SK-N-SH (cell line): Measurements from ENCODE around the gene SNX11. TPM values are rescaled to one million over a fixed set of nuclear protein-coding genes. Genes with fewer than 3 reads are reported as not detected.

Experiments used
- CTCF ChIA-PET: fragments of 300-600, 350-600 bp; formaldehyde crosslinking; extraction: SDS; loops from one replicate; lab custom pipeline; 2021; lab: Yijun Ruan, JAX
- POLR2A ChIA-PET: fragments of 350-600 bp; sonication (Branson Sonifier 250); formaldehyde crosslinking; extraction: SDS; loops from one replicate; lab custom pipeline; 2020; ENCODE audit warnings: antibody characterized with exemption, inconsistent platforms; lab: Yijun Ruan, JAX
- DNase-seq: peaks from one replicate; pipeline ENCODE4 v3.0.0; 2012
- H2AFZ ChIP-seq: fragments of 200-600 bp; sonication (generic); 2 replicates; pipeline ENCODE4 v1.8.1; 2016; ENCODE audit warnings: antibody characterized with exemption, mild to moderate bottlenecking, low read depth
- H3F3A ChIP-seq: fragments of 200-600 bp; sonication (generic); replicated peaks from 2 replicates; pipeline ENCODE3; 2016; ENCODE audit warnings: antibody characterized with exemption, mild to moderate bottlenecking; ENCODE audit not compliant: insufficient read depth
- H3K27ac ChIP-seq, 2 experiments: fragments of 200-500 bp in 1 of 2; fragments of 200-600 bp in 1 of 2; sonication (Bioruptor generic) in 1 of 2; sonication (generic), shearing (Covaris generic) in 1 of 2; 2 replicates each; pipeline versions ENCODE4 v1.5.1 to v1.6.1; 2014 to 2016; ENCODE audit warnings: low read depth in 2 of 2, inconsistent platforms in 1 of 2, low read length in 1 of 2, mild to moderate bottlenecking in 1 of 2, mixed read lengths in 1 of 2
- H3K27me3 ChIP-seq: fragments of 200-600 bp; sonication (generic), shearing (Covaris generic); 2 replicates; pipeline ENCODE4 v1.6.1; 2016; ENCODE audit warnings: mixed run types; ENCODE audit not compliant: insufficient read depth
- H3K36me3 ChIP-seq, 2 experiments: fragments of 200-500 bp in 1 of 2; fragments of 200-600 bp in 1 of 2; sonication (Bioruptor generic) in 1 of 2; sonication (generic) in 1 of 2; replicated peaks in 1 of 2; 2 replicates each; pipeline versions ENCODE3 to v1.5.1; 2014 to 2016; ENCODE audit warnings: low read length in 1 of 2, mild to moderate bottlenecking in 1 of 2; ENCODE audit not compliant: insufficient read depth in 2 of 2, control insufficient read depth in 1 of 2
- H3K4me1 ChIP-seq, 2 experiments: fragments of 200-500 bp in 1 of 2; fragments of 200-600 bp in 1 of 2; sonication (Bioruptor generic) in 1 of 2; sonication (generic), shearing (Covaris generic) in 1 of 2; 2 replicates each; pipeline versions ENCODE4 v1.5.1 to v1.6.1; 2014 to 2016; ENCODE audit warnings: low read depth in 1 of 2, low read length in 1 of 2, mixed run types in 1 of 2; ENCODE audit not compliant: insufficient read depth in 2 of 2, control insufficient read depth in 1 of 2
- H3K4me2 ChIP-seq: fragments of 200-600 bp; sonication (generic), shearing (Covaris generic); 2 replicates; pipeline ENCODE4 v1.6.1; 2017; ENCODE audit warnings: mixed run types
- H3K4me3 ChIP-seq, 2 experiments: fragments of 200-500 bp in 1 of 2; fragments of 200-600 bp in 1 of 2; sonication (Bioruptor generic) in 1 of 2; sonication (generic), shearing (Covaris generic) in 1 of 2; 2 replicates each; pipeline versions ENCODE4 v1.5.1 to v1.8.1; 2014 to 2016; ENCODE audit warnings: low read depth in 2 of 2, inconsistent platforms in 1 of 2, low read length in 1 of 2, mild to moderate bottlenecking in 1 of 2, mixed read lengths in 1 of 2, moderate library complexity in 1 of 2
- H3K79me2 ChIP-seq: fragments of 200-600 bp; sonication (generic); 2 replicates; pipeline ENCODE4 v1.8.1; 2017; ENCODE audit warnings: mild to moderate bottlenecking; ENCODE audit not compliant: insufficient read depth
- H3K9ac ChIP-seq: fragments of 200-600 bp; sonication (generic); 2 replicates; pipeline ENCODE4 v1.6.1; 2017; ENCODE audit warnings: mixed run types
- H3K9me2 ChIP-seq: fragments of 200-600 bp; sonication (generic); 2 replicates; pipeline ENCODE4 v1.6.1; 2017; ENCODE audit warnings: mixed run types
- H3K9me3 ChIP-seq: fragments of 200-600 bp; sonication (generic); 2 replicates; pipeline ENCODE4 v1.6.1; 2017; ENCODE audit warnings: mixed run types, mild to moderate bottlenecking, moderate library complexity
- H4K20me1 ChIP-seq: fragments of 200-600 bp; sonication (generic); 2 replicates; pipeline ENCODE4 v1.6.1; 2017; ENCODE audit warnings: mild to moderate bottlenecking, mixed run types; ENCODE audit not compliant: insufficient read depth
- FOXJ3 ChIP-seq: sonication (generic); formaldehyde crosslinking; IDR thresholded peaks from 2 replicates; pipeline ENCODE4 v1.5.1; 2020; ENCODE audit warnings: mild to moderate bottlenecking, missing genetic modification reagents
- FOXM1 ChIP-seq: IDR thresholded peaks from 2 replicates; pipeline ENCODE4 v1.4.0; 2012; ENCODE audit warnings: low read depth, mild to moderate bottlenecking
- GABPA ChIP-seq: IDR thresholded peaks from 2 replicates; pipeline ENCODE4 v1.4.0; 2012; ENCODE audit warnings: low read depth, mild to moderate bottlenecking
- IRF3 ChIP-seq: fragments of 150-350 bp; IDR thresholded peaks from 2 replicates; pipeline ENCODE4 v1.6.1; 2016; ENCODE audit warnings: mild to moderate bottlenecking, low read depth, low read length
- MEF2A ChIP-seq: IDR thresholded peaks from 2 replicates; pipeline ENCODE4 v1.4.0; 2012; ENCODE audit warnings: low read depth, borderline replicate concordance
- NFIC ChIP-seq: IDR thresholded peaks from 2 replicates; pipeline ENCODE4 v1.4.0; 2012; ENCODE audit warnings: borderline replicate concordance
- RCOR1 ChIP-seq: fragments of 150-350 bp; IDR thresholded peaks from 2 replicates; pipeline ENCODE4 v1.6.1; 2017; ENCODE audit warnings: antibody characterized with exemption, low read length
- RFX5 ChIP-seq: IDR thresholded peaks from 2 replicates; pipeline ENCODE4 v1.6.1; 2012; ENCODE audit warnings: mild to moderate bottlenecking, improper control_type of control experiment, low read length
- RXRA ChIP-seq: IDR thresholded peaks from 2 replicates; pipeline ENCODE4 v1.4.0; 2012; ENCODE audit warnings: low read depth, mild to moderate bottlenecking, borderline replicate concordance
- TCF12 ChIP-seq: IDR thresholded peaks from 2 replicates; pipeline ENCODE4 v1.4.0; 2012
- TEAD4 ChIP-seq: IDR thresholded peaks from 2 replicates; pipeline ENCODE4 v1.4.0; 2012; ENCODE audit warnings: mild to moderate bottlenecking, borderline replicate concordance; ENCODE audit not compliant: insufficient read depth
- WGBS: methylation state at CpG from one replicate; pipeline ENCODE4 v1.1.6; 2017; ENCODE audit warnings: low lambda C conversion rate; 5-methylcytosine and 5-hydroxymethylcytosine counted together
- polyA plus RNA-seq, 3 experiments: library from polyadenylated mRNA; depleted of rRNA; stranded (reverse); fragments of >200 nt; gene quantifications; 2 replicates each; pipeline ENCODE4 v1.2.3, GENCODE V29; 2012

Gene SNX11
- polyA plus RNA-seq, 1 of the 3 experiments (the other 2 are of a cell fraction), result 19.0 TPM

- Histone ChIP-seq H2AFZ (no peak overlapping the region), H3K36me3 (peaks cover 38 to 54% of the 10 kb centered on the region in 2 experiments), H4K20me1 (no peaks in the 10 kb centered on the region), H3K4me3 (no peak overlapping the region), H3K27ac (no peak overlapping the region), H3K4me2 (no peak overlapping the region), H3K9ac (no peak overlapping the region), H3K27me3 (no peaks in the 10 kb centered on the region), H3F3A (no peaks in the 10 kb centered on the region), H3K9me3 (no peaks in the 10 kb centered on the region), H3K4me1 (peaks cover 7 to 16% of the 10 kb centered on the region in 2 experiments; a peak in 1 of 4 replicates), H3K79me2 (no peaks in the 10 kb centered on the region), H3K9me2 (no peaks in the 10 kb centered on the region)
- 93% methylated on average over 4 of the region's 4 CpGs for WGBS
- DNase-seq, result no peak
- ChIA-PET CTCF (interaction anchor here (0.7 to 17.8 kb wide), 12 partner anchors 9 to 755 kb away, joined by 3 to 232 read pairs (median 4); partner anchors contain the start of gene CDK5RAP3), POLR2A (interaction anchor here (0.7 to 1.6 kb wide), 3 partner anchors 75 to 99 kb away, joined by 3 to 5 read pairs (median 4); partner anchors contain the start of gene NFE2L1)
- TF ChIP-seq RCOR1 (no peak), GABPA (no peak), FOXM1 (no peak), NFIC (no peak), RFX5 (no peak)
- TF ChIP-seq, all 33 proteins: peak for 0
Measured at GRCh38 chr17:48123776-48124388, 16.3 kb downstream of the SNX11 start.

DNA sequence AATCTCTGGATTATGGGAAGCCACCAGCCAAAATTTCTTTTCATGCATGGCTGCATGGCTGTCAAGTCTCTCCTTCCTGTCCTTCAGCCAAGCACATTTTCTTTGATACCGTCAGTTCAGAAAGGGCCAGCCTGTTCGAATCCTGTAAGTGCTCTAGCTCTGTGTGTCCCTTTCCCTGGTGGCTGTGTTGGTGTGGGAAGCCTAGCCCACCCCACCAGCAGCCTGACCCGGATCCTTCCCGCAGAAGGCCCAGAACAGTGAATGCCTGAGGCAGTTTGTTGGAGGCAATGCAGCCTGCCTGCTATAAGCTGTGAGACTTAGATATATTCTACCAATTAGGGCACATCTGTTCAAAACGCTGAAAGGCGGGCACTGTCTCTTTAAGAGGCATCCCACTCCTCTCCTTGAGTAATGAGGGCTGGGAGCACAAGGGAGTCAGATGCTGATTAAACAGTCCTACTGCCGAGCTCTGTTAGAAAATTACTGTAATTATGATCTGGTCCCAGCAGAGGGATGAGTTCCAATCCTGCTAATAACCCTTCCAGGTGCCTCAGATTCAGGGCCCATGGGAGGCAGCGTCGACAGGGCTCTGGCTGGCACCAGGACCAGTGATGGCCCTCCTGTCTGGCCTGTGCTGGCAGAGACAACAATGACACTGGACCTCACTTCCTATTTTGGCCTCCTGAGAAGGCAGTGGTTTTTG, 18.4 kb downstream of the SNX11 start:
- H3F3A ChIP-seq, result no peaks in the 10 kb centered on the region
- WGBS, result 70% methylated on average over 9 of the region's 9 CpGs
- H3K79me2 ChIP-seq, result no peaks in the 10 kb centered on the region
- no peaks in the 10 kb centered on the region for H4K20me1 ChIP-seq
- H3K4me2 ChIP-seq, result no peak overlapping the region
- no peak overlapping the region for H3K4me3 ChIP-seq
- TF ChIP-seq MEF2A (no peak), TCF12 (no peak), IRF3 (no peak), FOXJ3 (no peak), TEAD4 (no peak), RXRA (no peak)
- DNase-seq, result peak; percentile 39
- ChIA-PET POLR2A (interaction anchor here (1.4 kb wide), 1 partner anchor 18 kb away, joined by 3 read pairs; the partner anchor contains the start of gene SNX11), CTCF (interaction anchor here (0.7 to 17.8 kb wide), 9 partner anchors 9 to 156 kb away, joined by 3 to 232 read pairs (median 3); no protein-coding TSS in a partner anchor)
- peak overlapping the region in 1 of 2 experiments; percentile 9; a peak in 1 of 4 replicates for H3K27ac ChIP-seq
- H2AFZ ChIP-seq, result no peak overlapping the region
- peaks cover 7 to 23% of the 10 kb centered on the region in 2 experiments; a peak in 2 of 4 replicates for H3K4me1 ChIP-seq
- H3K27me3 ChIP-seq, result no peaks in the 10 kb centered on the region
- no peaks in the 10 kb centered on the region for H3K9me2 ChIP-seq
- H3K9me3 ChIP-seq, result no peaks in the 10 kb centered on the region
- H3K36me3 ChIP-seq, result peaks cover 26 to 45% of the 10 kb centered on the region in 2 experiments
- H3K9ac ChIP-seq, result no peak overlapping the region
